Upper lobe of right lung (tissue), 1 donor: ENCODE data around the gene KRT32. TPM values are rescaled to one million over a fixed set of nuclear protein-coding genes. Genes with fewer than 3 reads are reported as not detected.

ENCODE experiments used
- ATAC-seq: fragments of 200-7000 bp; cut with Tn5 transposase; one replicate; pipeline ENCODE4 v1.9.1; 2020; ENCODE audit warnings: mild to moderate bottlenecking, moderate library complexity
- DNase-seq: peaks from one replicate; pipeline ENCODE4 v3.0.0-alpha.2; 2020
- H3K27ac ChIP-seq: fragments of 200-600 bp; one replicate; pipeline ENCODE4 v1.8.0; 2022
- H3K27me3 ChIP-seq: fragments of 200-600 bp; one replicate; pipeline ENCODE4 v1.8.0; 2022; ENCODE audit warnings: mild to moderate bottlenecking
- H3K36me3 ChIP-seq: fragments of 200-600 bp; one replicate; pipeline ENCODE4 v1.8.0; 2022
- H3K4me1 ChIP-seq: fragments of 200-600 bp; one replicate; pipeline ENCODE4 v1.8.0; 2022
- H3K4me3 ChIP-seq: fragments of 200-600 bp; one replicate; pipeline ENCODE4 v1.8.0; 2022; ENCODE audit warnings: mild to moderate bottlenecking
- H3K9me3 ChIP-seq: fragments of 200-600 bp; one replicate; pipeline ENCODE4 v1.8.0; 2022
- CTCF ChIP-seq: fragments of 200-600 bp; IDR thresholded peaks from one replicate; pipeline ENCODE4 v1.8.0; 2022; ENCODE audit warnings: antibody characterized with exemption
- intact Hi-C: fragments of 100-400 bp; cut with DNase I; formaldehyde crosslinking; loops from one replicate; pipeline ENCODE4 v1.11.0; 2022
- total RNA-seq: library from RNA; stranded (reverse); fragmentation: NEBNext Ultra II Directional; extraction: Animal tissue kit (Norgen Biotek cat#: 25700); gene quantifications from one replicate; pipeline ENCODE4 v1.2.1, GENCODE V29; 2021
- donor health status: DM: no; HTN: yes; CAD: no; lungs with severe emphysema.

KRT32 gene
- total RNA-seq, 1 donor from 2014 or later: not detected

- no peak overlapping the region for H3K4me3 ChIP-seq
- no peaks in the 10 kb centered on the region for H3K27me3 ChIP-seq
- H3K9me3 ChIP-seq: no peaks in the 10 kb centered on the region
- H3K27ac ChIP-seq: no peak overlapping the region
- TF ChIP-seq CTCF: no peak
- H3K36me3 ChIP-seq: no peaks in the 10 kb centered on the region
- ATAC-seq (peak; percentile 42), DNase-seq (no peak)
- no peaks in the 10 kb centered on the region for H3K4me1 ChIP-seq
- intact Hi-C loops: no loop called here
These were observed 18.7 kb downstream of the KRT32 start for GRCh38 chr17:41448506-41448905.

GRCh38 chr17:41446806-41447205, 20.4 kb downstream of the KRT32 start:
- no peak for ATAC-seq
- intact Hi-C loops: no loop called here
- no peak overlapping the region for H3K27ac ChIP-seq
- no peaks in the 10 kb centered on the region for H3K9me3 ChIP-seq
- no peaks in the 10 kb centered on the region for H3K4me1 ChIP-seq
- DNase-seq: no peak
- H3K27me3 ChIP-seq: no peaks in the 10 kb centered on the region
- TF ChIP-seq CTCF: no peak
- H3K4me3 ChIP-seq: no peak overlapping the region
- H3K36me3 ChIP-seq: no peaks in the 10 kb centered on the region

GRCh38 chr17:41444640-41445039, 22.5 kb downstream of the KRT32 start:
- H3K4me1 ChIP-seq: no peaks in the 10 kb centered on the region
- ATAC-seq: no peak
- no peaks in the 10 kb centered on the region for H3K36me3 ChIP-seq
- no peaks in the 10 kb centered on the region for H3K27me3 ChIP-seq
- no peak overlapping the region for H3K4me3 ChIP-seq
- TF ChIP-seq CTCF: no peak
- no peak overlapping the region for H3K27ac ChIP-seq
- H3K9me3 ChIP-seq: no peaks in the 10 kb centered on the region
- DNase-seq: no peak
- intact Hi-C loops: no loop called here

GRCh38 chr17:41444186-41444585, 23.0 kb downstream of the KRT32 start:
- Histone ChIP-seq H3K9me3 (no peaks in the 10 kb centered on the region), H3K4me3 (no peak overlapping the region), H3K4me1 (no peaks in the 10 kb centered on the region)

GRCh38 chr17:41442739-41443138, 24.4 kb downstream of the KRT32 start:
- H3K27ac ChIP-seq: no peak overlapping the region
- H3K27me3 ChIP-seq: no peaks in the 10 kb centered on the region
- intact Hi-C loops: no loop called here
- H3K4me1 ChIP-seq: no peaks in the 10 kb centered on the region
- no peak for TF ChIP-seq CTCF
- no peaks in the 10 kb centered on the region for H3K9me3 ChIP-seq
- H3K36me3 ChIP-seq: no peaks in the 10 kb centered on the region
- no peak overlapping the region for H3K4me3 ChIP-seq
- no peak for ATAC-seq
- no peak for DNase-seq

More at GRCh38 chr17:41444186-41444585, 23.0 kb downstream of the KRT32 start:
- TF ChIP-seq CTCF: no peak
- ATAC-seq (no peak), DNase-seq (no peak)
- intact Hi-C loops: no loop called here
- H3K36me3 ChIP-seq: no peaks in the 10 kb centered on the region
- no peaks in the 10 kb centered on the region for H3K27me3 ChIP-seq
- no peak overlapping the region for H3K27ac ChIP-seq

GRCh38 chr17:41440531-41441033, 26.6 kb downstream of the KRT32 start, which contains the start of gene KRT38:
TSS of gene KRT38 (minus strand) at chr17:41440983. CDS start at chr17:41440921, 62 bp downstream.
- ATAC-seq (no peak), DNase-seq (no peak)
- Histone ChIP-seq H3K4me3 (no peak within 1 kb of the TSS), H3K4me1 (no peaks in the 10 kb centered on the region), H3K9me3 (no peaks in the 10 kb centered on the region), H3K27ac (no peak within 1 kb of the TSS), H3K36me3 (no peaks in the 10 kb centered on the region), H3K27me3 (no peaks in the 10 kb centered on the region)
- intact Hi-C loops: no loop called here
- no peak for TF ChIP-seq CTCF
